ENCODE data around the gene RSPH4A.

- no peak for TF ChIP-seq CTCF (optimal IDR thresholded peaks at IDR 0.05 in 1 of 3, IDR thresholded peaks at IDR 0.05 in 1 of 3, conservative IDR thresholded peaks at IDR 0.05 in 1 of 3; ENCODE audit: extremely low read depth in 1 of 3, insufficient read depth in 2 of 3, low read length in 3 of 3)
- TF ChIP-seq EZH2 (IDR thresholded peaks at IDR 0.05; ENCODE audit: low read length) = no peak
Measured at GRCh38 chr6:116661594-116661993, 45.3 kb downstream of the RSPH4A start.

All from keratinocyte (primary cell).